SU-DHL-6 (cell line): ENCODE data around the gene FERD3L.

Experiments
- H2AFZ ChIP-seq: fragments of 200-600 bp; sonication (generic); 2 replicates; pipeline ENCODE4 v1.6.1; 2014; ENCODE audit warnings: low read depth, mild to moderate bottlenecking, moderate library complexity, mixed read lengths, antibody characterized with exemption, low read length; ENCODE audit not compliant: severe bottlenecking
- H3F3A ChIP-seq: fragments of 200-600 bp; shearing (Covaris generic); 2 replicates; pipeline ENCODE4 v1.6.0; 2016; ENCODE audit warnings: antibody characterized with exemption, mild to moderate bottlenecking; ENCODE audit not compliant: insufficient read depth
- H3K27ac ChIP-seq: fragments of 200-600 bp; sonication (generic); 2 replicates; pipeline ENCODE4 v1.5.1; 2016; ENCODE audit warnings: low read depth, mild to moderate bottlenecking, low read length, moderate library complexity, mixed read lengths
- H3K27me3 ChIP-seq: fragments of 200-600 bp; sonication (generic), shearing (Covaris generic); 2 replicates; pipeline ENCODE4 v1.6.0; 2014; ENCODE audit warnings: mild to moderate bottlenecking, low read length
- H3K36me3 ChIP-seq: fragments of 200-600 bp; sonication (generic); 2 replicates; pipeline ENCODE4 v1.6.1; 2014; ENCODE audit warnings: mild to moderate bottlenecking, low read length, mixed read lengths
- H3K4me2 ChIP-seq: fragments of 300-600, 200-600 bp; shearing (Covaris generic), sonication (generic); 2 replicates; pipeline ENCODE4 v1.6.0; 2014; ENCODE audit warnings: low read length, low read depth, mild to moderate bottlenecking; ENCODE audit not compliant: poor library complexity, severe bottlenecking
- H3K4me3 ChIP-seq: fragments of 200-600 bp; sonication (generic); 2 replicates; pipeline ENCODE4 v1.5.1; 2014; ENCODE audit warnings: antibody characterized with exemption, low read length, mild to moderate bottlenecking, mixed read lengths; ENCODE audit not compliant: insufficient read depth, poor library complexity, severe bottlenecking
- H3K79me2 ChIP-seq: fragments of 200-600 bp; sonication (generic); 2 replicates; pipeline ENCODE4 v1.6.1; 2014; ENCODE audit warnings: mild to moderate bottlenecking, low read length, moderate library complexity; ENCODE audit not compliant: insufficient read depth
- H3K9ac ChIP-seq: fragments of 200-600 bp; sonication (generic); 2 replicates; pipeline ENCODE4 v1.7.0; 2014; ENCODE audit warnings: mild to moderate bottlenecking, low read length
- H3K9me2 ChIP-seq: fragments of 200-600 bp; sonication (generic); replicated peaks from 2 replicates; pipeline ENCODE4 v1.6.1; 2014; ENCODE audit warnings: low read length; ENCODE audit not compliant: insufficient read depth
- H3K9me3 ChIP-seq: fragments of 200-600 bp; sonication (generic); 2 replicates; pipeline ENCODE4 v1.6.1; 2014; ENCODE audit warnings: low read length, mixed read lengths; ENCODE audit not compliant: insufficient read depth
- H4K20me1 ChIP-seq: fragments of 200-600 bp; sonication (generic); 2 replicates; pipeline ENCODE4 v1.6.1; 2014; ENCODE audit warnings: low read depth, mild to moderate bottlenecking, antibody characterized with exemption, low read length, moderate library complexity, mixed read lengths
- CTCF ChIP-seq: fragments of 200-600 bp; sonication (generic); IDR thresholded peaks from one replicate; pipeline ENCODE4 v1.5.1; 2017; ENCODE audit warnings: antibody characterized with exemption, mild to moderate bottlenecking, low read length, moderate library complexity; ENCODE audit not compliant: insufficient read depth, poor library complexity, severe bottlenecking
- EZH2phosphoT487 ChIP-seq: fragments of 200-600 bp; sonication (generic), shearing (Covaris generic); conservative IDR thresholded peaks from 2 replicates; pipeline ENCODE4 v1.6.1; 2018; ENCODE audit warnings: mild to moderate bottlenecking, antibody characterized with exemption, low read length, moderate library complexity, mixed read lengths

The FERD3L gene

GRCh38 chr7:19117870-19118608 is 27.2 kb downstream of the FERD3L start:
- no peak for TF ChIP-seq EZH2phosphoT487
- TF ChIP-seq CTCF = no peak
- Histone ChIP-seq H2AFZ (no peak overlapping the region), H3K4me3 (no peak overlapping the region), H3K9ac (no peak overlapping the region), H3K36me3 (no peaks in the 10 kb centered on the region), H3K9me3 (no peaks in the 10 kb centered on the region), H3K4me2 (no peak overlapping the region), H3K27me3 (no peaks in the 10 kb centered on the region), H4K20me1 (no peaks in the 10 kb centered on the region), H3K27ac (no peak overlapping the region), H3K79me2 (no peaks in the 10 kb centered on the region), H3K9me2 (no peaks in the 10 kb centered on the region), H3F3A (no peaks in the 10 kb centered on the region)

GRCh38 chr7:19117091-19117869 is 27.9 kb downstream of the FERD3L start, which contains the start of gene TWIST1:
Gene TWIST1, minus strand, starts transcription at chr7:19117636. Its CDS starts 315 bp downstream, at chr7:19117321.
- TF ChIP-seq EZH2phosphoT487 = no peak
- TF ChIP-seq CTCF = no peak
- H3K9ac ChIP-seq = no peak within 1 kb of the TSS
- no peaks in the 10 kb centered on the region for H3K9me3 ChIP-seq
- H4K20me1 ChIP-seq = no peaks in the 10 kb centered on the region
- no peaks in the 10 kb centered on the region for H3K27me3 ChIP-seq
- no peaks in the 10 kb centered on the region for H3F3A ChIP-seq
- H3K36me3 ChIP-seq = no peaks in the 10 kb centered on the region
- H3K9me2 ChIP-seq = no peaks in the 10 kb centered on the region
- H2AFZ ChIP-seq = no peak within 1 kb of the TSS
- no peak within 1 kb of the TSS for H3K4me2 ChIP-seq
- no peak within 1 kb of the TSS for H3K4me3 ChIP-seq
- no peak within 1 kb of the TSS for H3K27ac ChIP-seq
- H3K79me2 ChIP-seq = no peaks in the 10 kb centered on the region

GRCh38 chr7:19116121-19117090 is 28.8 kb downstream of the FERD3L start:
- no peak overlapping the region for H3K9ac ChIP-seq

More at GRCh38 chr7:19116121-19117090, 28.8 kb downstream of the FERD3L start:
- H3K79me2 ChIP-seq = no peaks in the 10 kb centered on the region
- TF ChIP-seq CTCF (no peak), EZH2phosphoT487 (no peak)
- H3K9me3 ChIP-seq = no peaks in the 10 kb centered on the region
- no peak overlapping the region for H3K27ac ChIP-seq
- H2AFZ ChIP-seq = no peak overlapping the region
- no peak overlapping the region for H3K4me2 ChIP-seq
- H3K9me2 ChIP-seq = no peaks in the 10 kb centered on the region
- H3F3A ChIP-seq = no peaks in the 10 kb centered on the region
- H3K4me3 ChIP-seq = no peak overlapping the region
- H3K27me3 ChIP-seq = no peaks in the 10 kb centered on the region
- H4K20me1 ChIP-seq = no peaks in the 10 kb centered on the region
- no peaks in the 10 kb centered on the region for H3K36me3 ChIP-seq
